GM21786 (cell line): ENCODE measurements around the gene TNFRSF8.

Experiments used
- ATAC-seq: cut with Tn5 transposase; IDR thresholded peaks from one replicate; pipeline ENCODE4 v1.9.1; 2021; ENCODE audit not compliant: unreplicated experiment

Gene TNFRSF8

GRCh38 chr1:12140515-12141162, 77.5 kb downstream of the TNFRSF8 start:
- no peak for ATAC-seq

GRCh38 chr1:12141163-12141850, 78.2 kb downstream of the TNFRSF8 start:
- no peak for ATAC-seq

GRCh38 chr1:12142141-12142823, 79.2 kb downstream of the TNFRSF8 start:
- no peak for ATAC-seq

- ATAC-seq = no peak
These were observed 80.0 kb downstream of the TNFRSF8 start for GRCh38 chr1:12142891-12143630.

GRCh38 chr1:12143631-12144155, 80.6 kb downstream of the TNFRSF8 start:
- ATAC-seq = peak; percentile 39

GRCh38 chr1:12144236-12144635, 81.1 kb downstream of the TNFRSF8 start:
- no peak for ATAC-seq

- ATAC-seq = no peak
These were observed 81.9 kb downstream of the TNFRSF8 start for GRCh38 chr1:12144969-12145368.

- no peak for ATAC-seq
These were observed 82.7 kb downstream of the TNFRSF8 start for GRCh38 chr1:12145616-12146342.

- ATAC-seq = no peak
These were observed 83.4 kb downstream of the TNFRSF8 start for GRCh38 chr1:12146343-12147112.

- ATAC-seq = no peak
These were observed 84.1 kb downstream of the TNFRSF8 start for GRCh38 chr1:12147201-12147701.

GRCh38 chr1:12148160-12148957, 85.3 kb downstream of the TNFRSF8 start:
- ATAC-seq = no peak

GRCh38 chr1:12148958-12149790, 86.1 kb downstream of the TNFRSF8 start:
- no peak for ATAC-seq

- ATAC-seq = no peak
These were observed 86.7 kb downstream of the TNFRSF8 start for GRCh38 chr1:12149791-12150175.

- no peak for ATAC-seq
These were observed 87.5 kb downstream of the TNFRSF8 start for GRCh38 chr1:12150456-12151200.

GRCh38 chr1:12151465-12151864, 88.4 kb downstream of the TNFRSF8 start:
- no peak for ATAC-seq

- ATAC-seq = peak; percentile 51
These were observed 89.2 kb downstream of the TNFRSF8 start for GRCh38 chr1:12152113-12152891.
